SK-N-SH (cell line): ENCODE data around the gene ABCC5. TPM values are rescaled to one million over a fixed set of nuclear protein-coding genes. Genes with fewer than 3 reads are reported as not detected.

Experiments
- CTCF ChIA-PET: fragments of 300-600, 350-600 bp; formaldehyde crosslinking; extraction: SDS; loops from one replicate; lab custom pipeline; 2021; lab: Yijun Ruan, JAX
- POLR2A ChIA-PET: fragments of 350-600 bp; sonication (Branson Sonifier 250); formaldehyde crosslinking; extraction: SDS; loops from one replicate; lab custom pipeline; 2020; ENCODE audit warnings: antibody characterized with exemption, inconsistent platforms; lab: Yijun Ruan, JAX
- DNase-seq: peaks from one replicate; pipeline ENCODE4 v3.0.0; 2012
- H2AFZ ChIP-seq: fragments of 200-600 bp; sonication (generic); 2 replicates; pipeline ENCODE4 v1.8.1; 2016; ENCODE audit warnings: antibody characterized with exemption, mild to moderate bottlenecking, low read depth
- H3F3A ChIP-seq: fragments of 200-600 bp; sonication (generic); replicated peaks from 2 replicates; pipeline ENCODE3; 2016; ENCODE audit warnings: antibody characterized with exemption, mild to moderate bottlenecking; ENCODE audit not compliant: insufficient read depth
- H3K27ac ChIP-seq, 2 experiments: fragments of 200-500 bp in 1 of 2; fragments of 200-600 bp in 1 of 2; sonication (Bioruptor generic) in 1 of 2; sonication (generic), shearing (Covaris generic) in 1 of 2; 2 replicates each; pipeline versions ENCODE4 v1.5.1 to v1.6.1; 2014 to 2016; ENCODE audit warnings: low read depth in 2 of 2, inconsistent platforms in 1 of 2, low read length in 1 of 2, mild to moderate bottlenecking in 1 of 2, mixed read lengths in 1 of 2
- H3K27me3 ChIP-seq: fragments of 200-600 bp; sonication (generic), shearing (Covaris generic); 2 replicates; pipeline ENCODE4 v1.6.1; 2016; ENCODE audit warnings: mixed run types; ENCODE audit not compliant: insufficient read depth
- H3K36me3 ChIP-seq, 2 experiments: fragments of 200-500 bp in 1 of 2; fragments of 200-600 bp in 1 of 2; sonication (Bioruptor generic) in 1 of 2; sonication (generic) in 1 of 2; replicated peaks in 1 of 2; 2 replicates each; pipeline versions ENCODE3 to v1.5.1; 2014 to 2016; ENCODE audit warnings: low read length in 1 of 2, mild to moderate bottlenecking in 1 of 2; ENCODE audit not compliant: insufficient read depth in 2 of 2, control insufficient read depth in 1 of 2
- H3K4me1 ChIP-seq, 2 experiments: fragments of 200-500 bp in 1 of 2; fragments of 200-600 bp in 1 of 2; sonication (Bioruptor generic) in 1 of 2; sonication (generic), shearing (Covaris generic) in 1 of 2; 2 replicates each; pipeline versions ENCODE4 v1.5.1 to v1.6.1; 2014 to 2016; ENCODE audit warnings: low read depth in 1 of 2, low read length in 1 of 2, mixed run types in 1 of 2; ENCODE audit not compliant: insufficient read depth in 2 of 2, control insufficient read depth in 1 of 2
- H3K4me2 ChIP-seq: fragments of 200-600 bp; sonication (generic), shearing (Covaris generic); 2 replicates; pipeline ENCODE4 v1.6.1; 2017; ENCODE audit warnings: mixed run types
- H3K4me3 ChIP-seq, 2 experiments: fragments of 200-500 bp in 1 of 2; fragments of 200-600 bp in 1 of 2; sonication (Bioruptor generic) in 1 of 2; sonication (generic), shearing (Covaris generic) in 1 of 2; 2 replicates each; pipeline versions ENCODE4 v1.5.1 to v1.8.1; 2014 to 2016; ENCODE audit warnings: low read depth in 2 of 2, inconsistent platforms in 1 of 2, low read length in 1 of 2, mild to moderate bottlenecking in 1 of 2, mixed read lengths in 1 of 2, moderate library complexity in 1 of 2
- H3K79me2 ChIP-seq: fragments of 200-600 bp; sonication (generic); 2 replicates; pipeline ENCODE4 v1.8.1; 2017; ENCODE audit warnings: mild to moderate bottlenecking; ENCODE audit not compliant: insufficient read depth
- H3K9ac ChIP-seq: fragments of 200-600 bp; sonication (generic); 2 replicates; pipeline ENCODE4 v1.6.1; 2017; ENCODE audit warnings: mixed run types
- H3K9me2 ChIP-seq: fragments of 200-600 bp; sonication (generic); 2 replicates; pipeline ENCODE4 v1.6.1; 2017; ENCODE audit warnings: mixed run types
- H3K9me3 ChIP-seq: fragments of 200-600 bp; sonication (generic); 2 replicates; pipeline ENCODE4 v1.6.1; 2017; ENCODE audit warnings: mixed run types, mild to moderate bottlenecking, moderate library complexity
- H4K20me1 ChIP-seq: fragments of 200-600 bp; sonication (generic); 2 replicates; pipeline ENCODE4 v1.6.1; 2017; ENCODE audit warnings: mild to moderate bottlenecking, mixed run types; ENCODE audit not compliant: insufficient read depth
- EZH2phosphoT487 ChIP-seq: fragments of 200-600 bp; sonication (generic); IDR thresholded peaks from 2 replicates; pipeline ENCODE4 v1.6.1; 2017; ENCODE audit warnings: low read depth, mixed run types, mild to moderate bottlenecking, antibody characterized with exemption, moderate library complexity, borderline replicate concordance
- JUND ChIP-seq: IDR thresholded peaks from 2 replicates; pipeline ENCODE4 v1.4.0; 2012
- NFIC ChIP-seq: IDR thresholded peaks from 2 replicates; pipeline ENCODE4 v1.4.0; 2012; ENCODE audit warnings: borderline replicate concordance
- NRF1 ChIP-seq: IDR thresholded peaks from 2 replicates; pipeline ENCODE4 v1.6.1; 2012; ENCODE audit warnings: low read depth, mild to moderate bottlenecking, low read length
- WGBS: methylation state at CpG from one replicate; pipeline ENCODE4 v1.1.6; 2017; ENCODE audit warnings: low lambda C conversion rate; 5-methylcytosine and 5-hydroxymethylcytosine counted together
- polyA plus RNA-seq, 3 experiments: library from polyadenylated mRNA; depleted of rRNA; stranded (reverse); fragments of >200 nt; gene quantifications; 2 replicates each; pipeline ENCODE4 v1.2.3, GENCODE V29; 2012
- small RNA-seq, 7 experiments: library from RNA; depleted of rRNA; stranded (forward); fragments of <200 nt; gene quantifications; one replicate each; pipeline ENCODE3, GENCODE V24; 2012

Gene ABCC5
- polyA plus RNA-seq, 1 of the 3 experiments (the other 2 are of a cell fraction) = 25.9 TPM

- DNase-seq = no peak
- H3K4me3 ChIP-seq = no peak overlapping the region
- no peaks in the 10 kb centered on the region for H3K4me1 ChIP-seq
- no peak overlapping the region for H3K9ac ChIP-seq
- H3K9me2 ChIP-seq = no peaks in the 10 kb centered on the region
- H3K9me3 ChIP-seq = no peaks in the 10 kb centered on the region
- POLR2A ChIA-PET = no interaction called here
- H3K4me2 ChIP-seq = no peak overlapping the region
- peaks cover 78% of the 10 kb centered on the region for H3K79me2 ChIP-seq
- 92% methylated on average over 3 of the region's 3 CpGs for WGBS
- H3K27me3 ChIP-seq = no peaks in the 10 kb centered on the region
- H4K20me1 ChIP-seq = peaks cover 66% of the 10 kb centered on the region
- TF ChIP-seq NRF1 = no peak
- no peak for TF ChIP-seq JUND
- no peak for TF ChIP-seq EZH2phosphoT487
- TF ChIP-seq NFIC = no peak
- TF ChIP-seq, all 33 proteins: peak for 0
- CTCF ChIA-PET = interaction anchor here (1.5 kb wide), 1 partner anchor 14 kb away, joined by 8 read pairs; the partner anchor contains the start of gene PARL
- Histone ChIP-seq H3K36me3 (peaks cover 13 to 20% of the 10 kb centered on the region in 2 experiments), H3F3A (no peaks in the 10 kb centered on the region), H2AFZ (no peak overlapping the region), H3K27ac (no peak overlapping the region)
Observed at GRCh38 chr3:183870563-183870962, 147.1 kb downstream of the ABCC5 start.

Small RNA genes lying within 50 kb of the gene (small RNA-seq; reads per million reads assigned to genes)
- gene MIR4448 = 0 reads per million in 7 experiments

Other genes with a start within 250 kb of the ABCC5 start
- gene MAP6D1, start 192.3 kb downstream of the ABCC5 start, polyA plus RNA-seq (2012; rRNA removed) = 2.6 and 3.4 TPM in 2 replicates
- 50.1 and 58.5 TPM in 2 replicates for gene PARL, start 133.0 kb downstream of the ABCC5 start, polyA plus RNA-seq (2012; rRNA removed)
- gene HTR3D, start 13.9 kb upstream of the ABCC5 start, polyA plus RNA-seq (2012; rRNA removed) = not detected in 2 replicates
- not detected in 2 replicates for gene HTR3C, start 35.2 kb upstream of the ABCC5 start, polyA plus RNA-seq (2012; rRNA removed)
- not detected in 2 replicates for gene HTR3E, start 79.2 kb upstream of the ABCC5 start, polyA plus RNA-seq (2012; rRNA removed)
- 46.8 and 61.5 TPM in 2 replicates for gene EIF2B5, start 117.5 kb upstream of the ABCC5 start, polyA plus RNA-seq (2012; rRNA removed)
- 29.6 and 30.1 TPM in 2 replicates for gene DVL3, start 137.5 kb upstream of the ABCC5 start, polyA plus RNA-seq (2012; rRNA removed)
- gene AP2M1, start 157.0 kb upstream of the ABCC5 start, polyA plus RNA-seq (2012; rRNA removed) = 645 and 759 TPM in 2 replicates
- gene ABCF3, start 168.3 kb upstream of the ABCC5 start, polyA plus RNA-seq (2012; rRNA removed) = 55.6 and 59.2 TPM in 2 replicates
- gene VWA5B2, start 211.7 kb upstream of the ABCC5 start, polyA plus RNA-seq (2012; rRNA removed) = 0.08 and 0.19 TPM in 2 replicates
- gene ALG3, start 231.1 kb upstream of the ABCC5 start, polyA plus RNA-seq (2012; rRNA removed) = 66.0 and 71.4 TPM in 2 replicates
- 7.2 and 9.3 TPM in 2 replicates for gene EEF1AKMT4, start 231.8 kb upstream of the ABCC5 start, polyA plus RNA-seq (2012; rRNA removed)
- gene CAMK2N2, start 243.7 kb upstream of the ABCC5 start, polyA plus RNA-seq (2012; rRNA removed) = 0.89 and 2.2 TPM in 2 replicates